ENCODE data around the gene FAM234A.

The FAM234A gene

DNA sequence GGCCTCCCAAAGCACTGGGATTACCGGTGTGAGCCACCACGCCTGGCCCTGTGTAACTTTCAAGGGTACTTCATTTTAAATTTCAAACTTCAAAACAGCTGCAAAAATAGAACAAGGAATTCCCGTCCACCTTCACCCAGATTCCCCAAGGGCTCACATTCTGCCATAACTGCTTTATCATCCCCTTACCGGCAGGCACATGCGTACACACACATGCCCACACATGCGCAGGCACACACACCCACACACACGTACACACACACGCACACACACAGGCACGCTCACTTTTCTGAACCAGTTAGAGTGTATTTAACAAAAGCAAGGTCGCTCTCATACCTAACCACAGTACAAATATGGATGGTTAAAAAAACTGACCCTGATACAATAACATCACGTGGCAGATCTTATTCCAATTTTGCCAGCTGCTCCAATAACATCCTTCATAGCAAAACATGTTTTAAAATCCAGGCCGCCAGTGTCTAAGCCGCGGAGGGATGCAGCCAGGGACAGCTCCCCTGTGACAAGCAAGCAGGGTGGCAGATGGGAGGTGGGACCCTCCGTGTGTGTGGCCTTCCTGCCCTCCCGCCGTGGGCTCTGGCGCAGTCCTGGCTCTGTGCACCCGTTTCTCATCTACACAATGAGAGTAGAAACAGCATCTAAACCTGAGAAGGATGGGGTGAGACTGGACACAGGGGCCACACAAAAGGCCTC is 71.5 kb downstream of the FAM234A start:
- no peak for DNase-seq

DNA sequence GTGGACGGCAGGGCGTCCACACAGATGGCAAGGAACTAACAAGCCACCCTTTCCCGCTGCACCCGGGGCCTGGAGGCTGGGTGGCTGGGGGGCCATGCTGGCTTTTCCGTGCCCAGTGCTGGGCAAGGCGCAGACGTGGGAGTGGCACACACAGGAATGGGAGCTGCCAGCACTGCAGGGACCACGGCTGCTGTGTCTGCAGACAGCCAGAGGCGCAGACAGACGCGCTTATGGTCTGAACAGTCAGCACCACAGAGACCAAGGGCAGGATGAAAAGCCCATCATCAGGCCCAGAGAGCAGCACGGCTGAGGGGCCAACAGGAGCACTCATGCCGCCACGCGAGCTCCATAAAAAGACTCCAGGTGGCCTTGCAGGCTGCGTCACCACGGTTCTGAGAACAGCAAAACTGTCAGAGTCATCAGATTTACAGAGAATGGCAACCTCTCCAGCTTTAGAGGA is 72.3 kb downstream of the FAM234A start:
- no peak for DNase-seq

DNA sequence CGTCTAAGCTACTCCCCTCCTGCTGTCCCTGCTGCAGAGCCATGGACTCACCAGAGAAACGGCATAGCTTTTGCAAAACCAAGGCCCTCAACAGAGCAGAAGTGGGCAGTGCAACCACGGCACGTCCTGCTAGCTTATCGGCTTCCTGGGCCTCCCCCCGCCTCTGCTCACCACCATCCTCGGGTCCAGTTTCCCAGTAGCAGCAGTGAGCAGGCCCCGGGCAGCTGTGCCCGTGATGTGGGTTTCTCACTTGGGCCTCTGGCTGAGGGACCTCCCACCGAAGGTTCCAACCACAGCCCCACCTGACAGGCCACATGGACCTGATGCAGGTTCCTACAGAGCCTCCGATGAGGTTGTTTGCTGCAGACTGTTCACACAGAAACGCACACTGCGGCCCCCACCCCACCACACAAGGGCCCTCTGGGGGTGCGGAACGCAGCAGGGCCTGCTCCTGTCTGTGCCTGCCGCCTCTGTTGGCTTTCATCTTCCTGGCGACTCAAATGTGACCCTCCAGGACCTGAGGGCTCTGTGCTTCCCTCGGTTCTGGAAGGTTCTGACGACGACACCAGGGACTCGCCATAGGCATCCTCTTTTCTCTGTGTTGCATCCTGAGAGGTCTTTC is 73.2 kb downstream of the FAM234A start:
- no peak for DNase-seq

DNA sequence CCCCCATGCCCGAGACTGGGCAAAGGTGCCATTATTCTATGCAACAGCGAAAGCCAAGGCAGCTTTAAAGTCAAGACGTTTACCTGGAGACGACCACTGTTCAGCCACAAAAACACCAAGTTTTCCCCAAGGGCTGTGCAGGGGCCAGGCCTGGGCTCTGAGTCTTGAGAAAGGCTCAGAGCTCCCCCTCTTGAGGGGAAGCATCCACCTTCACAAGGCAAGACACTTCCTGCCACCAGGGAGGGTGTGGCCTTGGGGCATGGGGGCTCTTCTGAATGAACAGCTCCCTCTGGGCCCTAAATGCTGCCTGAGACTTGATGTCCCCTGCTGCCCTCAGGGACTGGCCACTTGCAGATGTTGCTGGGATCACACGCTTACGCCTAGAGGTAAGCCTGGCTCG is 74.9 kb downstream of the FAM234A start:
- no peak for DNase-seq

- DNase-seq, result no peak
These were observed 77.1 kb downstream of the FAM234A start for GRCh38 chr16:311725-312124.

DNA sequence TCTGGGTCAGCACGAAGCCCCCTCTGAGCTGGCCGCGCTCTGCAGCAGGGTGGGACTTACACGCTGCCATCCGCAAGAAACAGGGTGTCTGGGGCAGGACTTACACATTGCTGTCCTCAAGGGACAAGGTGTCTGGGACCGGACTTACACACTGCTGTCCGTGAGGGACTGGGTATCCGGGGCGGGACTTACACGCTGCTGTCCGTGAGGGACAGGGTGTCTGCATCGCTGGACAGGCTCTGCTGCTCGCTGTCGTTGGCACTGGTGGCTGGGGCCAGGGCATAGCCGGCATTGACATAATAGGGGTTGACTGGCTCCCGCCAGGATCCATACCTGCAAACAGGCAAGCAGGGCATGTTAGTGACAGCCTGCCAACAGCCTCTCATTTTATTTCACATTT is 79.7 kb downstream of the FAM234A start:
- DNase-seq, result no peak

DNA sequence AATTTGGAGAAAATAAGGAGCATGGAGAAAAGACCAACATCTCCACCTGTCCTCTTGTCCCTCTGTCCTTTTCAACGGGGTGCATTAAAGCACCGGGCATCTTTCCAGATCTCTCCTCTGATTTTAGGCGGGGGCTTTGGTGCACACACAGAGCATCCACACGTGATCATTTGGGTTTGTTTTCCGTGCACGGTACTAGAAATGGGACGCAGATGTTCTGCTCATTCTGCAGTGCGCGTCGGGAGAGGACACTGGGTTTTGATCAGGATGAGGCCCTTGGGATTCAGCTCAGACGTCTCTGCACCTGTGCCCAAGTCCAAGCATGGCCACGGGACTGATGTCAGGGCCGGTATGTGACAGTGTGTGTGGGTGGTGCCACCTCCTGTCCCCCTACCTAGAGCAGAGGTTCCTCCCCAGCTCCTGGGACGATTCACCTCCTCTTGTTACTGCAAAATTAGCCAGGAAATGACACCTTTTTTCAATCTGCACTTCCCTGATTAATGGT is 80.2 kb downstream of the FAM234A start:
- no peak for DNase-seq

All from hematopoietic multipotent progenitor cell treated with erythropoietin and hydrocortisone succinate and interleukin-3 and kit ligand, for 8 days (in vitro differentiated cells).